Left ventricle myocardium inferior (tissue), 1 donor: ENCODE measurements around the gene ENO2. TPM values are rescaled to one million over a fixed set of nuclear protein-coding genes. Genes with fewer than 3 reads are reported as not detected.

Source experiments
- DNase-seq: peaks from one replicate; pipeline ENCODE4 v3.0.0-alpha.2; 2020
- H3K27ac ChIP-seq: fragments of 200-600 bp; replicated peaks from 2 replicates; pipeline ENCODE4 v1.8.0; 2021
- H3K27me3 ChIP-seq: fragments of 200-600 bp; 2 replicates; pipeline ENCODE4 v1.8.0; 2021; ENCODE audit warnings: low read depth
- H3K36me3 ChIP-seq: fragments of 200-600 bp; 2 replicates; pipeline ENCODE4 v1.8.0; 2021
- H3K4me1 ChIP-seq: fragments of 200-600 bp; 2 replicates; pipeline ENCODE4 v1.8.0; 2021
- H3K4me3 ChIP-seq: fragments of 200-600 bp; 2 replicates; pipeline ENCODE4 v1.8.0; 2021; ENCODE audit warnings: mild to moderate bottlenecking, moderate library complexity
- H3K9me3 ChIP-seq: fragments of 200-600 bp; replicated peaks from 2 replicates; pipeline ENCODE4 v1.8.0; 2021
- intact Hi-C: fragments of 100-400 bp; cut with micrococcal nuclease; formaldehyde crosslinking; loops from one replicate; pipeline ENCODE4 v1.11.0; 2022
- total RNA-seq: library from RNA; stranded (reverse); fragmentation: NEBNext Ultra II Directional; extraction: Animal tissue kit (Norgen Biotek cat#: 25700); gene quantifications from one replicate; pipeline ENCODE4 v1.2.1, GENCODE V29; 2021
- TF ChIP-seq, protein P1 (sequence below): fragments of 200-600 bp; IDR thresholded peaks from 2 replicates; pipeline ENCODE4 v1.8.0; 2021; ENCODE audit warnings: antibody characterized with exemption, mild to moderate bottlenecking, borderline replicate concordance
- donor health status: DM: no; HTN: yes; CAD: no; lungs with severe emphysema.

The ENO2 gene
- total RNA-seq, 1 donor from 2014 or later = 14.8 TPM

DNA sequence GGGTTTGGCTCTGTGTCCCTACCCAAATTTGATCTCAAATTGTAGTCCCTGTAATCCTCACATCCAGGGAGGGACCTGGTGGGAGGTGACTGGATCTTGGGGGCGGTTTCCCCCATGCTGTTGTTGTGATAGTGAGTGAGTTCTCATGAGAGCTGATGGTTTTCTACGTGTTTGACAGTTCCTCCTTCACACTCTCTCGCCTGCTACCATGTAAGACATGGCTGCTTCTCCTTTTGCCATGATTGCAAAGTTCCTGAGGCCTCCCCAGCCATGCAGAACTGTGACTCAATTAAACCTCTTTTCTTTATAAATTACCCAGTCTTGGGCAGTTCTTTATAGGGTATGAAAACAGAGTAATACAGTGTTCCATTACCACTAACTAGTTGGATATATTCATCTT is 20.1 kb upstream of the ENO2 start:
- intact Hi-C loops = no loop called here
- Histone ChIP-seq H3K9me3 (no peaks in the 10 kb centered on the region), H3K27me3 (no peaks in the 10 kb centered on the region), H3K27ac (no peak overlapping the region), H3K4me3 (no peak overlapping the region), H3K36me3 (no peaks in the 10 kb centered on the region), H3K4me1 (peaks cover 12% of the 10 kb centered on the region)
- DNase-seq = no peak
- TF ChIP-seq, protein P1, sequence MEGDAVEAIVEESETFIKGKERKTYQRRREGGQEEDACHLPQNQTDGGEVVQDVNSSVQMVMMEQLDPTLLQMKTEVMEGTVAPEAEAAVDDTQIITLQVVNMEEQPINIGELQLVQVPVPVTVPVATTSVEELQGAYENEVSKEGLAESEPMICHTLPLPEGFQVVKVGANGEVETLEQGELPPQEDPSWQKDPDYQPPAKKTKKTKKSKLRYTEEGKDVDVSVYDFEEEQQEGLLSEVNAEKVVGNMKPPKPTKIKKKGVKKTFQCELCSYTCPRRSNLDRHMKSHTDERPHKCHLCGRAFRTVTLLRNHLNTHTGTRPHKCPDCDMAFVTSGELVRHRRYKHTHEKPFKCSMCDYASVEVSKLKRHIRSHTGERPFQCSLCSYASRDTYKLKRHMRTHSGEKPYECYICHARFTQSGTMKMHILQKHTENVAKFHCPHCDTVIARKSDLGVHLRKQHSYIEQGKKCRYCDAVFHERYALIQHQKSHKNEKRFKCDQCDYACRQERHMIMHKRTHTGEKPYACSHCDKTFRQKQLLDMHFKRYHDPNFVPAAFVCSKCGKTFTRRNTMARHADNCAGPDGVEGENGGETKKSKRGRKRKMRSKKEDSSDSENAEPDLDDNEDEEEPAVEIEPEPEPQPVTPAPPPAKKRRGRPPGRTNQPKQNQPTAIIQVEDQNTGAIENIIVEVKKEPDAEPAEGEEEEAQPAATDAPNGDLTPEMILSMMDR = no peak

DNA sequence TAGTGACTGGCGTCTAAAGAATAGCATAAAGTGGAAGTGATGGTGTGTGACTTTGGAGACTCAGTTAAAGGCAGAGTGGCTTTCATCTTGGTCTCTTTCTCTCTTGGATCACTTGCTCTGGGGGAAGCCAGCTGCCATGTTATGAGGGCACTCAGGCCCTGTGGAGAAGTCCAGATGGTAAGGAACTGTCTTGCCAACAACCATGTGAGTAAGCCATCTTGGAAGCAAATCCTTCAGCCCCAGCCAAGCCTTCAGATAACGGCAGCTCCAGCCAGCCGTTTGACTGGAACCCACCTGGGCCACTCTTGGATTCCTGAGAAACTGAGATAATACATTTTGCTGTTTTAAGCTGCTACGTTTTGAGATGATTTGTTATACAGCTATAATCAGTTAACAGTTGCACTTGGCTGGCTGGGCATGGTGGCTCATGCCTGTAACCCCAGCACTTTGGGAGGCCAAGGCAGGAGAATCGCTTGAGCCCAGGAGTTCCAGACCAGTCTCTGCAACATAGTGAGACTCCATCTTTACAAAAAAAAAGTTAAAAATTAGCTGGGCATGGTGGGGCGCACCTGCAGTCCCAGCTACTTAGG is 17.4 kb upstream of the ENO2 start:
- intact Hi-C loops = no loop called here
- DNase-seq = no peak

DNA sequence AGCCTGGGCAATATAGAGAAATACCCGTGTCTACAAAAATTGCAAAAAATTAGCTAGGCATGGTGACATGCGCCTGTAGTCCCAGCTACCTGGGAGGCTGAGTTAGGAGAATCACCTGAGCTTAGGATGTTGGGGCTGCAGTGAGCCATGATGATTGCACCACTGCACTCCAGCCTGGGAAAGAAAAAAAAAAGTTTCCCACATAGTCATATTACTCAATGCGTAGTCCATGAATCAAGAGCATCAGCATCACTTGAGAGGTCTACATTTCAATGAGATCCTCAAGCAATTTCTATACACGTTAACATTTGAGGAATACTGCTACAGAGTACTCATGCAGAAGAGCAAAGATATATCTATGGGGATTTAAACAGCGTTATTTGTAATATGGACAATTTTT is 15.0 kb upstream of the ENO2 start:
- intact Hi-C loops = no loop called here

More for the DNA sequence above, 17.4 kb upstream of the ENO2 start:
- Histone ChIP-seq H3K4me1 (no peaks in the 10 kb centered on the region), H3K4me3 (no peak overlapping the region), H3K27me3 (no peaks in the 10 kb centered on the region), H3K36me3 (no peaks in the 10 kb centered on the region), H3K27ac (no peak overlapping the region), H3K9me3 (no peaks in the 10 kb centered on the region)
- TF ChIP-seq, protein P1 = no peak

DNA sequence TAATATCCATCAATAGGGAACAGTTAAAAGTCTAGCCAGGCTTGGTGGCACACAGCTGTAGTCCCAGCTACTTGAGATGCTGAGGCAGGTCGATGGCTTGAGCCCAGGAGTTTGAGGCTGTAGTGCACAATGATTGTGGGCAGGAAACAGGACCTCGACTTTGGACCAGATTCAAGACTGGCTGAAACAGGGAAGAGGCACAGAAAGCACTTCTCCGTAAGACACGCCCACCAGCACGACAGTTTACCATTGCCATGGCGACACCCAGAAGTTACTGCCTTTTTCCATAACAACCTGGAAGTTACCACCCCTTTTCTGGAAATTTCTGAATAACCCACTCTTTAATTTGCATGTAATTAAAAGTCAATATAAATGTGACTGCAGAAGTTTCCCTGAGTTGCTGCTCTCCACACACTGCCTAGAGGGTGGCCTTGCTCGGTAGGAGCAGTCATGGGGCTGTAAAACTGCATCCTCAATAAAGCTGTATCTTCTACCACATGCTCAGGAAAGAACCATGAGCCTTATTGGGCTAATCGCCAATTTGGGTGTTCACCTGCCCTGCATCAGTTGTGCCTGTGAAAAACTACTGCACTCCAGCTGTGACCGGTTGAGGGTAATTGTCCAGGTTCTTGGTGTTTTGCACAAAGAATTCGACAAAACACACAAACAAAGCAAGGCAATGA is 14.4 kb upstream of the ENO2 start:
- TF ChIP-seq, protein P1 = no peak
- Histone ChIP-seq H3K4me1 (peaks cover 9% of the 10 kb centered on the region), H3K27me3 (no peaks in the 10 kb centered on the region), H3K4me3 (no peak overlapping the region), H3K9me3 (no peaks in the 10 kb centered on the region), H3K27ac (no peak overlapping the region), H3K36me3 (no peaks in the 10 kb centered on the region)
- intact Hi-C loops = no loop called here
- DNase-seq = peak; percentile 58

More for the DNA sequence above, 15.0 kb upstream of the ENO2 start:
- H3K4me1 ChIP-seq = peaks cover 7% of the 10 kb centered on the region
- no peaks in the 10 kb centered on the region for H3K9me3 ChIP-seq
- H3K36me3 ChIP-seq = no peaks in the 10 kb centered on the region
- H3K27ac ChIP-seq = no peak overlapping the region
- no peak for DNase-seq
- no peaks in the 10 kb centered on the region for H3K27me3 ChIP-seq
- TF ChIP-seq, protein P1 = no peak
- no peak overlapping the region for H3K4me3 ChIP-seq

DNA sequence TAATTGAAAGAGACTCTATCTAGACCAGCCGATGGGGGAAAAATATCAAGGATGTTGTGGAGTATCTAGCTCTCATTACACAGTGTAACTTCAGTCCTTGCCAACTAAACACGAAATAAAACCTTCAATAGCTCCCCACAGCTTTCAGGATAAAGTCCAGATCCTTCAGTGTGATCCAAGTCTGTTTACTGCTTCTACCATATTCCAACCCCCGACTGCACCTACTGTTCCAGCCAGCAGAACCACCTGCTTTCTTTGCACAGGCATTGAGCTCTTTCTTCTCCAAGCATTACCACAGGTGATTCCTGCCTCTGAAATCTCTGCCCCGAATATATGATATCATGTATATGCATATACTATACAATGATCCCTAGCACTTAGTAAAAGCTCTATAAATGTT is 11.9 kb upstream of the ENO2 start:
- DNase-seq = no peak
- H3K36me3 ChIP-seq = no peaks in the 10 kb centered on the region
- no peaks in the 10 kb centered on the region for H3K9me3 ChIP-seq
- H3K27me3 ChIP-seq = no peaks in the 10 kb centered on the region
- TF ChIP-seq, protein P1 = no peak
- no peak overlapping the region for H3K27ac ChIP-seq
- intact Hi-C loops = no loop called here
- peaks cover 14% of the 10 kb centered on the region for H3K4me1 ChIP-seq
- no peak overlapping the region for H3K4me3 ChIP-seq
